Right lobe of liver (tissue), 6 donors: ENCODE data around the gene KPTN. TPM values are rescaled to one million over a fixed set of nuclear protein-coding genes. Genes with fewer than 3 reads are reported as not detected.
A peak's percentile ranks its signal among the peaks of the same experiment; 100 is the strongest.

ENCODE experiments used
- ATAC-seq, 4 donors: fragments of 200-7000 bp; cut with Tn5 transposase; one replicate each; pipeline ENCODE4 v1.9.1; 2020; ENCODE audit warnings: mild to moderate bottlenecking in 4 of 4, moderate library complexity in 4 of 4
- DNase-seq, 3 donors: peaks; one replicate each; pipeline ENCODE4 v3.0.0-alpha.2; 2020
- H3K27ac ChIP-seq, 3 donors: fragments of 200-600 bp; one replicate each; pipeline ENCODE4 v1.8.0; 2022
- H3K27me3 ChIP-seq, 2 donors: fragments of 200-600 bp; one replicate each; pipeline ENCODE4 v1.8.0; 2022
- H3K36me3 ChIP-seq, 4 donors: fragments of 200-600 bp; sonication (generic) in 1 of 4; one replicate each; pipeline versions ENCODE4 v1.5.1 to v1.8.0; 2017 to 2022; ENCODE audit warnings: control low read depth in 1 of 4
- H3K4me1 ChIP-seq, 4 donors: fragments of 200-600 bp; sonication (generic) in 1 of 4; one replicate each; pipeline versions ENCODE4 v1.5.1 to v1.8.0; 2017 to 2022; ENCODE audit warnings: control low read depth in 1 of 4
- H3K4me3 ChIP-seq, 3 donors: fragments of 200-600 bp; one replicate each; pipeline ENCODE4 v1.8.0; 2022
- H3K9me3 ChIP-seq, 4 donors: fragments of 200-600 bp; sonication (generic) in 1 of 4; one replicate each; pipeline versions ENCODE4 v1.5.1 to v1.8.0; 2017 to 2022; ENCODE audit warnings: control low read depth in 1 of 4
- POLR2A ChIP-seq: fragments of 450-650 bp; IDR thresholded peaks from one replicate; pipeline ENCODE4 v1.6.1; 2017; ENCODE audit warnings: antibody characterized with exemption, mild to moderate bottlenecking
- WGBS: methylation state at CpG from one replicate; pipeline ENCODE4 v1.1.6; 2018; ENCODE audit warnings: low coverage, low lambda C conversion rate; ENCODE audit not compliant: insufficient coverage; ENCODE audit errors: missing lambda C conversion rate; 5-methylcytosine and 5-hydroxymethylcytosine counted together
- intact Hi-C, 2 donors: fragments of 100-400 bp; cut with DNase I; formaldehyde crosslinking; loops; one replicate each; pipeline versions ENCODE4 v1.11.2 to v1.14.1; 2022
- total RNA-seq, 6 experiments: library from RNA; depleted of rRNA in 2 of 6; stranded (reverse); fragments of >200 nt in 2 of 6; fragmentation: NEBNext Ultra II Directional in 3 of 6; extraction: Animal tissue kit (Norgen Biotek cat#: 25700) in 3 of 6; gene quantifications; one replicate each; pipeline versions ENCODE4 v1.1.0 to v1.2.4, GENCODE V29; 2016 to 2023
- TF ChIP-seq, protein P1 (sequence below), 4 donors: fragments of 200-600 bp in 3 of 4; fragments of 450-650 bp in 1 of 4; IDR thresholded peaks; one replicate each; pipeline versions ENCODE4 v1.5.1 to v1.8.0; 2016 to 2022; ENCODE audit warnings: antibody characterized with exemption in 4 of 4, mild to moderate bottlenecking in 2 of 4
- donor health status: DM: no; HTN: yes; CAD: no.
- donor health status: DM: no; HTN: no; CAD: no.
- donor health status: DM: no; HTN: no; CAD: no.
- donor health status: DM: no; HTN: yes; CAD: no.
- donor health status: DM: no; HTN: yes; CAD: no.

The KPTN gene
- total RNA-seq, 6 experiments from 2014 or later, result 3.1 to 7.8 (median 6.2) TPM

DNA sequence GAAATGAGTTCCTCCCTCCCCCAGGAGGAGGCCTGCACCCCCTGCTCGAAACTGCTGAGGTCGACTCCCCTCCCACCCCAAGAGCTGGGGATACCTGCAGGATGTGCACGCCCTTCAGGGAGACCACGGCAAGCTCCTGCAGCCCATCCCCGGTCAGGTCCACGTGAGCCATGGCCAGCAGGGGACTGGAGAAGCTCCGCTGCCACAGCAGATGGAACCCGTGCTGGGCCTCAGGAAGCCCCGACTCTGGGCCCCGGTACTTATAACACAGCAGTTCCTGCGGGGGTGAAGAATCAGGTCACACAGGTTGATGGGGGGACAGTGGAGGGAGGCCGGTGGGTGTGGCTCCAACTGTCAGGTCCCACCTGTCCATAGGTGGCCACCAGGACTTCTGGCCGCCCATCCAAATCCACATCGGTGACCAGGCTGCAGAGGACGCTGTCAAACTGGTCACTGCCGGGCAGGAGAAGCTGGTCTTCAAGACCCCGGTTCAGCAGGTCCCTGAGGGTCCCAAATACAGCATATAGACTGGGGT lies 7.5 kb downstream of the KPTN start:
- Histone ChIP-seq H3K4me1 (no peaks in the 10 kb centered on the region), H3K36me3 (no peaks in the 10 kb centered on the region), H3K27ac (no peak overlapping the region), H3K27me3 (no peaks in the 10 kb centered on the region), H3K9me3 (no peaks in the 10 kb centered on the region), H3K4me3 (no peak overlapping the region)
- no peak for TF ChIP-seq POLR2A
- TF ChIP-seq, protein P1, sequence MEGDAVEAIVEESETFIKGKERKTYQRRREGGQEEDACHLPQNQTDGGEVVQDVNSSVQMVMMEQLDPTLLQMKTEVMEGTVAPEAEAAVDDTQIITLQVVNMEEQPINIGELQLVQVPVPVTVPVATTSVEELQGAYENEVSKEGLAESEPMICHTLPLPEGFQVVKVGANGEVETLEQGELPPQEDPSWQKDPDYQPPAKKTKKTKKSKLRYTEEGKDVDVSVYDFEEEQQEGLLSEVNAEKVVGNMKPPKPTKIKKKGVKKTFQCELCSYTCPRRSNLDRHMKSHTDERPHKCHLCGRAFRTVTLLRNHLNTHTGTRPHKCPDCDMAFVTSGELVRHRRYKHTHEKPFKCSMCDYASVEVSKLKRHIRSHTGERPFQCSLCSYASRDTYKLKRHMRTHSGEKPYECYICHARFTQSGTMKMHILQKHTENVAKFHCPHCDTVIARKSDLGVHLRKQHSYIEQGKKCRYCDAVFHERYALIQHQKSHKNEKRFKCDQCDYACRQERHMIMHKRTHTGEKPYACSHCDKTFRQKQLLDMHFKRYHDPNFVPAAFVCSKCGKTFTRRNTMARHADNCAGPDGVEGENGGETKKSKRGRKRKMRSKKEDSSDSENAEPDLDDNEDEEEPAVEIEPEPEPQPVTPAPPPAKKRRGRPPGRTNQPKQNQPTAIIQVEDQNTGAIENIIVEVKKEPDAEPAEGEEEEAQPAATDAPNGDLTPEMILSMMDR (IDR thresholded peaks at IDR 0.05), result no peak
- DNase-seq, result peak in 1 of 3 donors; percentile 38
- intact Hi-C loops, result no loop called here
- WGBS, result no CpG with 5 or more reads among the region's 17 CpGs
- ATAC-seq, result no peak

DNA sequence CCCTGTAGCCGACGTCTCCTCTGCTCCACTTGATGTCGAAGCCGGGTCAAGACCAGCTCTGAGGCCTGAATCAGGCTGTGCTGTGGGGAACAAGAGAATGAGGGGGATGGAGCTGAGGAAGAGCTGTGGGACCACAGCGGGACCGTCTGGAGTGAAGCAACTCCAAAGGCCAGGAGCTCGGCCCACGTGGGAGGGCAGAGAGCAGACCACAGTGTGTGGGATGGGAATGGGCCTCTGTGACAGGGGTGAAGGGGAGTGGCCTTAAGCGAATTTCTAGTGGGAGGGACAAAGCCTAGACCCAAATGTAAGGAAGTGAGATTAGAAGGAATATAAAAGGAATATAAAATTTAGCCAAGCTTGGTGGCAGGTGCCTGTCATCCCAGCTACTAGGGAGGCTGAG lies 8.6 kb downstream of the KPTN start:
- Histone ChIP-seq H3K27me3 (no peaks in the 10 kb centered on the region), H3K4me3 (no peak overlapping the region), H3K4me1 (no peaks in the 10 kb centered on the region), H3K9me3 (no peaks in the 10 kb centered on the region), H3K36me3 (no peaks in the 10 kb centered on the region), H3K27ac (no peak overlapping the region)
- 65% methylated on average over 2 of the region's 9 CpGs for WGBS
- DNase-seq, result no peak
- TF ChIP-seq, protein P1 (IDR thresholded peaks at IDR 0.05), result no peak
- no peak for TF ChIP-seq POLR2A
- ATAC-seq, result no peak
- intact Hi-C loops, result no loop called here

DNA sequence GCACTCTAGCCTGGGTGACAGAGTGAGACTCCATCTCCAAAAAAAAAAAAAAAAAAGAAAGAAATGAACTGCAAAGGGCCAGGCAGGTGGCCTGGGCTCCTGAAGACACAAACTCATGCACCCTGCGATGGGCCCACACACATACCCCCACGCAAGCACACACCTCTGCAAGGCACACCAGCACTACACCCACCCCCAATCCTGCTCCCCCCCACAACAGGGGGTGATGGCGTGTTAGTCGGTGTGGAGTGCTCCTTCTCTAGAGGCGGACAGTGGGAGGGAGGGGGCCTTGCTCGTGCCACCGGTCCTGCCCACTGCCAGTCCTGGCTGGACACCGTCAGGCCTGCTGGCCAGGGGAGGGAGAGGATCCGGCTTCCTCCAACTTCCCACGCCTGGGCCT lies 10.7 kb downstream of the KPTN start:
- TF ChIP-seq, protein P1 (IDR thresholded peaks at IDR 0.05), result no peak
- TF ChIP-seq POLR2A, result no peak
- no peaks in the 10 kb centered on the region for H3K27me3 ChIP-seq
- H3K4me1 ChIP-seq, result no peaks in the 10 kb centered on the region
- no peaks in the 10 kb centered on the region for H3K36me3 ChIP-seq
- intact Hi-C loops, result no loop called here
- H3K9me3 ChIP-seq, result no peaks in the 10 kb centered on the region
- DNase-seq (peak in 1 of 3 donors; percentile 37), ATAC-seq (no peak)
- 80% methylated on average over 1 of the region's 10 CpGs for WGBS
- H3K27ac ChIP-seq, result no peak overlapping the region
- H3K4me3 ChIP-seq, result no peak overlapping the region

DNA sequence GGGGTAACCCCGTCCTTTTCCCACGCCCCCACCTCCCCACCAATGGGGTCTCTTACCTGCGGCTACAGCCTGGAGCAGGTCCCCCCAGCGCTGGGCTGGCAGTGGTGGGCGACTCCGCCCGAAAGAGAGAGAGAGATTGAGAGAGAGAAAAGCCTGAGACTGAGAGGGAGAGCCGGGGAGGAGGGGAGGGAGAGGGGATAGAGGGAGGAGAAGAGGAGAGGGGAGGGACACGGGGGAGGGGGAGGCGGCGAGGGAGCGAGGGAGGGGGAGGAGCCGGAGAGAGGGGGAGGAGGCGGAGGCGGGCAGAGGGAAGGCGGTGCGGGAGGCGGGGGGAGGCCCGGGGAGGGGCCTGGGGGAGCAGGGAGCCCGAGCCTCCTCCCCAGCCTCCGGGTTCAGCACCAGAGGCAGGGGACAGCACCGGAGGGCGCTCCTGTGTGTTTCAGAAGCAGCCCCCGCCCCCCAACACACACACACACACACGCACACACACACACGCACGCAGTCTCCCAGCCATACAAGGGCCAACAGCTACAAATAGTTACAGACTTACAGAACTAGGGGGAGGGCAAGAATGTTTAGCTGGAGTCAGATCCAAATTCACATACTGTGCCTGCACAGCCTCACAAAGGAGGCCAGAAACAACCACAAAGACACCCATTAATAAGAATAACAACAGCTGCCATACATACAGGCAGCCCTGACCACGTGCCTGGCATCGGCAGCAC lies 12.1 kb downstream of the KPTN start, which contains the start of gene SLC8A2:
Gene SLC8A2 (minus strand): TSS at position 161 of the 725 bp plus-strand sequence. CDS start 5,490 bp downstream, outside the sequence.
- peak; percentile 43 to 68 (median 50) for ATAC-seq
- intact Hi-C loops, result no loop called here

More for the DNA sequence above, 12.1 kb downstream of the KPTN start, which contains the start of gene SLC8A2:
- peak in 1 of 3 donors; percentile 53 for DNase-seq
- no peaks in the 10 kb centered on the region for H3K36me3 ChIP-seq
- no peaks in the 10 kb centered on the region for H3K4me1 ChIP-seq
- WGBS, result 2% methylated on average over 21 of the region's 29 CpGs
- no peak within 1 kb of the TSS for H3K27ac ChIP-seq
- H3K27me3 ChIP-seq, result no peaks in the 10 kb centered on the region
- no peak within 1 kb of the TSS for H3K4me3 ChIP-seq
- TF ChIP-seq, protein P1 (IDR thresholded peaks at IDR 0.05), result no peak
- TF ChIP-seq POLR2A, result no peak
- H3K9me3 ChIP-seq, result no peaks in the 10 kb centered on the region
